Measurements from ENCODE around the gene PHKA2. TPM values are rescaled to one million over a fixed set of nuclear protein-coding genes. Genes with fewer than 3 reads are reported as not detected.

The PHKA2 gene
- total and polyA plus RNA-seq, 3 donors from 2014 or later, result 42.4 to 95.7 (median 89.9) TPM

- no peak for TF ChIP-seq CTCF (IDR thresholded peaks at IDR 0.05)
- no peak for TF ChIP-seq POLR2A (IDR thresholded peaks at IDR 0.05)
- DNase-seq, result no peak
- WGBS, 2 donors, result 81 to 90% methylated on average over 13 of the region's 13 CpGs
- no peaks in the 10 kb centered on the region for H3K27me3 ChIP-seq
- no peak overlapping the region for H3K27ac ChIP-seq
- no peak overlapping the region for H3K4me3 ChIP-seq
- no peaks in the 10 kb centered on the region for H3K9me3 ChIP-seq
- intact Hi-C loops (cut with DNase I; ENCODE audit: low total_unique reads), result no loop called here
- H3K4me1 ChIP-seq, result no peaks in the 10 kb centered on the region
- H3K36me3 ChIP-seq (ENCODE audit: low read depth, missing control alignments), result no peaks in the 10 kb centered on the region
These were observed 84.0 kb downstream of the PHKA2 start for GRCh38 chrX:18899796-18900380.

GRCh38 chrX:18898492-18898891 is 85.4 kb downstream of the PHKA2 start:
- TF ChIP-seq CTCF (IDR thresholded peaks at IDR 0.05), result no peak
- TF ChIP-seq POLR2A (IDR thresholded peaks at IDR 0.05), result no peak
- Histone ChIP-seq H3K27ac (no peak overlapping the region), H3K4me3 (no peak overlapping the region), H3K4me1 (no peaks in the 10 kb centered on the region), H3K27me3 (no peaks in the 10 kb centered on the region), H3K9me3 (no peaks in the 10 kb centered on the region), H3K36me3 (ENCODE audit: low read depth, missing control alignments) (no peaks in the 10 kb centered on the region)
- 67 to 74% methylated on average over 3 to 6 of the region's 6 CpGs for WGBS, 2 donors
- intact Hi-C loops (cut with DNase I; ENCODE audit: low total_unique reads), result no loop called here
- no peak for DNase-seq

- 93 to 94% methylated on average over 3 to 11 of the region's 11 CpGs for WGBS, 2 donors
- H3K36me3 ChIP-seq (ENCODE audit: low read depth, missing control alignments), result no peaks in the 10 kb centered on the region
- H3K27ac ChIP-seq, result no peak overlapping the region
- intact Hi-C loops (cut with DNase I; ENCODE audit: low total_unique reads), result no loop called here
- no peaks in the 10 kb centered on the region for H3K27me3 ChIP-seq
- TF ChIP-seq POLR2A (IDR thresholded peaks at IDR 0.05), result no peak
- no peak for TF ChIP-seq CTCF (IDR thresholded peaks at IDR 0.05)
- no peak overlapping the region for H3K4me3 ChIP-seq
- no peaks in the 10 kb centered on the region for H3K4me1 ChIP-seq
- H3K9me3 ChIP-seq, result no peaks in the 10 kb centered on the region
- DNase-seq, result no peak
These were observed 85.8 kb downstream of the PHKA2 start for GRCh38 chrX:18898091-18898490.

- Histone ChIP-seq H3K4me1 (no peaks in the 10 kb centered on the region), H3K36me3 (ENCODE audit: low read depth, missing control alignments) (no peaks in the 10 kb centered on the region), H3K27ac (no peak overlapping the region), H3K9me3 (no peaks in the 10 kb centered on the region), H3K4me3 (no peak overlapping the region), H3K27me3 (no peaks in the 10 kb centered on the region)
- TF ChIP-seq POLR2A (IDR thresholded peaks at IDR 0.05) (no peak), CTCF (IDR thresholded peaks at IDR 0.05) (no peak)
- DNase-seq, result no peak
- intact Hi-C loops (cut with DNase I; ENCODE audit: low total_unique reads), result no loop called here
- 92 to 100% methylated on average over 1 to 12 of the region's 15 CpGs for WGBS, 2 donors
These were observed 86.3 kb downstream of the PHKA2 start for GRCh38 chrX:18897611-18898010.

Measured in testis (tissue), 3 donors.